ENCODE results near the gene USP2. TPM values are rescaled to one million over a fixed set of nuclear protein-coding genes. Genes with fewer than 3 reads are reported as not detected.

The USP2 gene
- polyA plus RNA-seq, 1 donor = 4.2 TPM

DNA sequence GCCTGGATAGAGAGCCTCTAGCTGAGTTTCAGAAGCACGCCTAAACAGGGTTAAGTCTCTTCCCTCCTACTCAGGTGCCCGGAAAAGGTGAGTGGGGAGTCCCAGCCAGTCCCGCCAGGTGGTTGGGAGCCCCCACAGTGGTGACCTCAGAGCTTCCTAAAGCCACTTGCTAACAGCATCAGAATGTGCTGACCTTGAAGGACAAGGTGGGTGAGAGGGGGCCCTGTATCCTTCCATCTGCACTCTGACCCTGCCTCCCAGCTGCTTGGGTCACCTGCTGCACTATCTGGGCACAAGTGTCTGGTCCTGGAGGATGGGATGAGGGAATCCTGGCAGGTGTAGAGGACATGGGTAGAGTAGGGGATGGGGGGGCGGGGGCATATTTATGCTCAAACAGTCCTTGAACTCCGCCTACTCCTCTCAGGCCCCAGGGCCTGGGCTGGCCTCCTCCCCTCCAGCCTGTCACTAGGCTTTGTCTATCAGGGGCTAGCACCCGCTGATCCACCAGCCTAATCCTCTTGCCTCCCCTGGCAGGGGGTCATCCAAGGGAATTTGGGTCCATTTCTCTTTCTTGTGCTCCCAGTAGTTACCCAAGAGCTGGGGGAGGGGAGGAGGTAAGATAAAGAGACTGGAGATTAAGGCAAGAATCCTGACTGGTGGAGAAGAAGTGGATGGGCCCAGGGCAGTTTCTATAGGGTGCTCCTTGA lies 3.4 kb downstream of the USP2 start:
- H3K27me3 ChIP-seq (ENCODE audit: control insufficient read depth, insufficient read depth, low read length) = peaks cover 14% of the 10 kb centered on the region
- no peaks in the 10 kb centered on the region for H3K9me3 ChIP-seq (ENCODE audit: control insufficient read depth, low read depth, low read length)
- peaks cover 23% of the 10 kb centered on the region for H3K4me1 ChIP-seq (ENCODE audit: control insufficient read depth, insufficient read depth, low read length)
- peak in 1 of 2 donors; percentile 15 for DNase-seq
- no peak overlapping the region for H3K27ac ChIP-seq (ENCODE audit: low read length)
- no peaks in the 10 kb centered on the region for H3K36me3 ChIP-seq (ENCODE audit: control insufficient read depth, insufficient read depth, low read length)
- no CpG with 5 or more reads among the region's 6 CpGs for WGBS (ENCODE audit: insufficient coverage, low lambda C conversion rate)
- no peak overlapping the region for H3K4me3 ChIP-seq (ENCODE audit: low read length)

DNA sequence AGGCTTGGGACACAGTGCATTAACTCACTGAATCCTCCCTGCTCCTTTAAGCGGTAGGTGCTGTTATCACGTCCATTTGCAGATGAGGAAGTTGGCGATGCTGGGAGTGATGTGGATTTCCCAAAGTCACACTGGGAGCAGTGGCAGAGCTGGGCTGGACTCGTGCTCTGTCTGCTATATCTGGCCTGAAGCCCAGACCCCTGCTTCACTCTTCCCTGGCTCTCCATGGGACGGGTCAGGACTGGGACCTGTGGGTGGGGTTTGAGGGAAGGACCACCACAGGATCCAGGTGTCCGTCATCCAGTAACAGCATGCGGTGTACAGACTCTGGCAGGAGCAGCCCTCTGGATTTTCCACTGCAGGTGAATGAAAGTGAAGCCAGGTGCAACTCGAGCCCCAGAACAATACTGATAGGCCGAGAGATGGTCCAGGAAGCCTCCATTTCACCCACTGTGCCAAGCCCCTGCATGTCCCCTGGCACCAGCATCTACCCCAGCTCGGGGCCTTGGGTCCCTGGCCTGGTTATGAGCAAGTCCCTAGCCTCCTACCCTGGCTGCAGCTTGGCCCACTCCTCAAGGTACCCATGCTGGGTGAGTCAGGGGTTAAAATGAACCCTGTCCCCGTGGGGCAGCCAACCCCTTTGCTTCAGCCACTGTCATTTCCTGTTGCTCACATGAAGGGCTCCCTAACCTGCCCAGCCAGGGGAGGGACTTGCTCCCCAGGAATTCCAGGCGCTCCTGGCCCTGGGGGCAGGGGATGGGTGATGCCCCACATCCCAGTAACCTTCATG lies 4.2 kb downstream of the USP2 start:
- H3K4me1 ChIP-seq (ENCODE audit: control insufficient read depth, insufficient read depth, low read length) = peaks cover 30% of the 10 kb centered on the region
- peak in 1 of 2 donors; percentile 21 for DNase-seq
- H3K27ac ChIP-seq (ENCODE audit: low read length) = no peak overlapping the region
- H3K4me3 ChIP-seq (ENCODE audit: low read length) = no peak overlapping the region
- no peaks in the 10 kb centered on the region for H3K36me3 ChIP-seq (ENCODE audit: control insufficient read depth, insufficient read depth, low read length)
- no peaks in the 10 kb centered on the region for H3K9me3 ChIP-seq (ENCODE audit: control insufficient read depth, low read depth, low read length)
- H3K27me3 ChIP-seq (ENCODE audit: control insufficient read depth, insufficient read depth, low read length) = peaks cover 11% of the 10 kb centered on the region
- no CpG with 5 or more reads among the region's 12 CpGs for WGBS (ENCODE audit: insufficient coverage, low lambda C conversion rate)

DNA sequence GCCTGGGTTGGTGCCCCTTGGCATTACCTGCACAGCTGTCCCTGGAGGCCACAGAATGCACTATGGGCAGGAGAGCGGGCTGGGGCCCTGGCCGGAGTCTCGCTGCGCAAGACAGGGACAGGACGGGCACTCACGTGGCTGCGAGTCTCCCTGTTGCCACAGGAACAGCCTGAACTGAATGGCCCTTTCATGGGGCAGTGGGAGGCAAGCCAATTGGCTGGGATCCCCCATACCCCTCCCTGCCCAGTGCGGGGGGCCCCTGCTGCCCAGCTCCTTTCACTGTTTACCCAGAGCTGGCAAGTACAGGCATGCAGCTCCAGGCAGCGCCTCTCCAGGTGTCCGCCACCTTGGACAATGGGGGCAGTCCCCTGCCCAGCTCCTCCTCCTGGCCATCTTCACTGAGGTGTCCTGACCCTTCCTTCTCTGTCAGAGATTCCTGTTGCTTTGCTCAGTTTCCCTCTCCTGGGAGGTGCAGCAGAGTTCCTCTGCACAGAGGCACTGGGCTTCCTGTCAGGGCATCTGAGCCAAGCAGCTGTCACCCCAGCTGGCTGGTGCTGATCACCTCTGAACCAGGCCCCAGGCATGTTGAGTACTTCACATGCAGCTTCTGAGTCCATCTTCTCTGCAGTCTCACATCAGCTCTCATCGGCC lies 5.2 kb downstream of the USP2 start:
- H3K27ac ChIP-seq (ENCODE audit: low read length) = no peak overlapping the region
- H3K4me1 ChIP-seq (ENCODE audit: control insufficient read depth, insufficient read depth, low read length) = peaks cover 35% of the 10 kb centered on the region
- DNase-seq = no peak
- no CpG with 5 or more reads among the region's 11 CpGs for WGBS (ENCODE audit: insufficient coverage, low lambda C conversion rate)
- H3K4me3 ChIP-seq (ENCODE audit: low read length) = no peak overlapping the region
- H3K27me3 ChIP-seq (ENCODE audit: control insufficient read depth, insufficient read depth, low read length) = peaks cover 11% of the 10 kb centered on the region
- no peaks in the 10 kb centered on the region for H3K9me3 ChIP-seq (ENCODE audit: control insufficient read depth, low read depth, low read length)
- no peaks in the 10 kb centered on the region for H3K36me3 ChIP-seq (ENCODE audit: control insufficient read depth, insufficient read depth, low read length)

DNA sequence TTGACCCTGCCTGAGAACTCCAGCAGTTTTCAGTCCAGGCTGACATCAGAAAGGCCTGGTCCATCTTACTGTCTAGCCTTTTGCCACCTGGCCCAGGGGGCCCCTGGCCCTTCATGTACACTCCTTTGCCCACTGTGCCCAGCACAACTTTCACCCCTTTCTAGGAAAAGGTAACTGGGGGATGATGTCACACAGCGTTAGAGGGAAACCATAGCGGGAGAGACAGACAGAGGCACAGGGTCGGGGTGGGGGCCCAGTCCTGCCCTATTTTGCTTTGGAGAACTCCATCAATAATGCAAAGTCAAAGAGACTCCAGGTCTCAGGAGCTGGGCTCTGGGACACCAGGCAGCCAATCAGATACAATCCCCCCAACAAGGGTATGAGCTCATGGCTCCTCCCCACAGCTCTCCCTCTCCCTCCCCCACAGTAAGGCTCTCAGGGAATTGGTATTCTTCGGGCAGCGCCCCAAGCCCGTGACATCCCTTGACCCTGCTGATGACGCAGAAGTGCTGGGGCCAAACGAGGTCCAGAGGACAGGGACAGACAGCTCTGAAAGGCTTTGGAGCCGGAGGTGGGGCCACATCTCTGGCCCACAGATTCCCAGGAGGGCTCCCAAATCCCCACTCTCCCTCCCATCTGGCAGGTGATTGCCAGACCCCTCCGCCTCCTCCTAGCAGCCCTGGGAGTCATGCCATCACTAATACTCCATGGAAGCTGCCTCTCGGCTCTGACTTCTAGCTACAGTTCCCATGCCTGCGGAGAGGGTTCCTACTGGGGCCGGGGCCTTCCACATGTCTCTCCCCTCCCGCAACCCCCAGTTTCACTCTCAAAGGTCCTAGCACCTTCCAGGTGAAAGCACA lies 5.9 kb downstream of the USP2 start:
- no peak overlapping the region for H3K4me3 ChIP-seq (ENCODE audit: low read length)

DNA sequence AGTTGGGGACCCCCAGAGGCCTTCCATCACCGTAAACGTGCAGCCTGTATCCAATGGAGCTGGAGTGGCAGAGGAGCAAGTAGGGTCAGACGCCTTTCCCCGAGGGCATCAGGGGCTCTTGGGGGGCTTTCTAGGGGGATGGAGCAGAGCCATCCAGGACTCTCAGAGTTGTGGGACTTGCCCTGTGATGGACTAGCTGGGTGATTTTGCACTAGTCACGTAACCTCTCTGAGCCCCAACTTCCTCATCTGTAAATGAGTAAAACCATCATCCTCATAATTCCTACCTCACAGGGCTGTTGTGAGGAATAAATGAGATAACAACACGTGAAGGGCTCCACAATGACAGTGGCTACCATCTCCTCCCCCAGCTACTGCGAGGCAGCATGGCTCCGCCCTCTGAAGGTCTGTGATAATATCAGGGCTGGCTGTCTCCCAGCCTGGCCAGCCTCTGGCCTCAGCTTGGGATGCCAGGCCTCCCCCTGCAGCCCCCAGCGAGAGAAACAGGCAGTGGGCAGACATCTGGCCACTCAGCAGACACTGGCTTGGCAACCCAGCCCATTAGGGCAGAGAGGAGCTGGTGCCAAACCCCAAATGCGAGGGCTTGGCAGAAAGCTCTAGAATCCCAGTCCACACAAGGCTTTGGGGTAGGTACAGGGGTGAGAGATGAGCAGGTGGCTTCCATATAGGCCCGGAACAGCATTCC lies 6.7 kb downstream of the USP2 start:
- Histone ChIP-seq H3K9me3 (ENCODE audit: control insufficient read depth, low read depth, low read length) (no peaks in the 10 kb centered on the region), H3K4me3 (ENCODE audit: low read length) (no peak overlapping the region), H3K4me1 (ENCODE audit: control insufficient read depth, insufficient read depth, low read length) (peaks cover 42% of the 10 kb centered on the region), H3K27ac (ENCODE audit: low read length) (no peak overlapping the region), H3K36me3 (ENCODE audit: control insufficient read depth, insufficient read depth, low read length) (no peaks in the 10 kb centered on the region), H3K27me3 (ENCODE audit: control insufficient read depth, insufficient read depth, low read length) (no peaks in the 10 kb centered on the region)
- no CpG with 5 or more reads among the region's 11 CpGs for WGBS (ENCODE audit: insufficient coverage, low lambda C conversion rate)
- peak in 1 of 2 donors; percentile 8 for DNase-seq

More for the DNA sequence above, 5.9 kb downstream of the USP2 start:
- peaks cover 5% of the 10 kb centered on the region for H3K27me3 ChIP-seq (ENCODE audit: control insufficient read depth, insufficient read depth, low read length)
- WGBS (ENCODE audit: insufficient coverage, low lambda C conversion rate) = no CpG with 5 or more reads among the region's 14 CpGs
- DNase-seq = peak in 1 of 2 donors; percentile 15
- peaks cover 35% of the 10 kb centered on the region for H3K4me1 ChIP-seq (ENCODE audit: control insufficient read depth, insufficient read depth, low read length)
- H3K27ac ChIP-seq (ENCODE audit: low read length) = no peak overlapping the region
- no peaks in the 10 kb centered on the region for H3K9me3 ChIP-seq (ENCODE audit: control insufficient read depth, low read depth, low read length)
- H3K36me3 ChIP-seq (ENCODE audit: control insufficient read depth, insufficient read depth, low read length) = no peaks in the 10 kb centered on the region

DNA sequence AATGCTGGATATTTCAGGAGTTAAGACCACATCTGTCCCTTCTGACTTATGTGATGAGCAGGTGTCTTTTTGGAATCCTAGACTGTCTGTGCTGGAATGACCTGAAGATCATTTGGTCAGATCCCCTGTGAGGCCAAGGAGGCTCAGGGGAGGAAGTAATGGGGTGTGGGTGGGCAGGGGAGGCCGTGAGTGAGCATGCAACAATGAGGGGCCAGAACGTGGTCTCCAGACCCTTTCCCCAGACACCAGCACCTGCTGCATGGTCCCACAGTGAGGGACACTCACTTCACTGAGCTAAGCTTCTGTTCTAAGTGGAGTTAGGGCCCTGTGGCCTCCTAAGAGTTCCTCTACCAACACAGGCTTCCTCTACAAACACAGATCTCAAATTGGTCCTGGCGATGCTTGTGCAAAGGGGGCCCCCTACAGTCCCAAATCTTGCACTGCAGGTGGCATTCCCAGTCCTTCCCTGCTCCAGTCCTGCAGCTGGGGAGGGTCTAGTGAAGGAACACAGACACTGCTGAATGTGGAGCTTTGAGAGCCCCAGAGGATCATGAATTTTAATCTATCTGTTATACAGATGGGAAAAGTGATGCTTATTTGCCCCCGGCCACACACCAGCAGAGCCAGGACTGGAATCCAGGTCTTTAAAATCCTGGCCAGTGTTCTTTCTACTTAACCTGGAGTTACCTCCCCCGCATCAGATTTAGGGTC lies 7.4 kb downstream of the USP2 start:
- peak; percentile 72 to 76 for DNase-seq
- Histone ChIP-seq H3K4me1 (ENCODE audit: control insufficient read depth, insufficient read depth, low read length) (peaks cover 49% of the 10 kb centered on the region), H3K9me3 (ENCODE audit: control insufficient read depth, low read depth, low read length) (no peaks in the 10 kb centered on the region), H3K27ac (ENCODE audit: low read length) (no peak overlapping the region), H3K27me3 (ENCODE audit: control insufficient read depth, insufficient read depth, low read length) (no peaks in the 10 kb centered on the region), H3K4me3 (ENCODE audit: low read length) (no peak overlapping the region), H3K36me3 (ENCODE audit: control insufficient read depth, insufficient read depth, low read length) (no peaks in the 10 kb centered on the region)
- no CpG with 5 or more reads among the region's 5 CpGs for WGBS (ENCODE audit: insufficient coverage, low lambda C conversion rate)

DNA sequence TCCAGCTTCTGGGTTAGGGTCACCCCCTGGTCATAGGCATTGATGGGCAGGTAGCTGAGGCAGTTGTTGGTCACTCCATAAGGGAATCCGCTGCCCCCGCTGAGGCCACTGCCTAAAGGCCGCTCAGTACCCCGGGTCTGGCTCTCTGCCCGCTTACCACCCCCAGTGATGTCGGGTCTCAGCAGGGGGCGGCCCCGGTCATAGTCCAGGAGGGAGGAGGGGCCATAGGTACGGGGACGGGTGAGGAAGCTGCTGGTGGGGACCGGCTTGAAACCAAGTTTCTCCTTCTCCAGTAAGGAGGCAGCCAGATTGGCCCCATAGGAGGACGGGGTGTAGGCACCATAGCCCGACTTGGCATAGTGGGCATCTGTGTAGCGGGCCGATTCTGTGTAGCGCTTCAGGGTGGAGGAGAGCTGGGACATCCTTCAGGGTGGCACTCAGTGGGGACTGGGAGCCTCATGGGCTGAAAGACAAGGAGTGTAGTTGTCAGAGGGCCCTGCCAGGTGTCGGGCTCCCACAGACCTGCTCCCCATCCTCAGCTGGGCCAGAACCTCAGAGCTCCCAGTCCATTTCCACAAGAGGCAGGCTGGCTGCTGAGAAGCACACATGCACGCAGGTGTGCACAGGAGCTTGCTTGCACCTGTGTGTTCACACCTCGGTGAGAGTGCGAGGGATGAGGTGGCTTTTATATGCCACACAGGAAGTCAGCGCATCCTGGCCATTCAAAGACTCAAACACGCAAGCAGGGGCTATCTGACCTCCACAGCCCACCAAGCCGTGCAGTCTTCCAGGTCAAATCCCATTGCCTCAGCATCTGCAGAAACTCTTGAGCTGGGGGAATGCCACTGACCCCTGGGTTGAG lies 8.2 kb downstream of the USP2 start:
- WGBS (ENCODE audit: insufficient coverage, low lambda C conversion rate) = no CpG with 5 or more reads among the region's 23 CpGs
- H3K27me3 ChIP-seq (ENCODE audit: control insufficient read depth, insufficient read depth, low read length) = no peaks in the 10 kb centered on the region
- no peaks in the 10 kb centered on the region for H3K36me3 ChIP-seq (ENCODE audit: control insufficient read depth, insufficient read depth, low read length)
- H3K4me3 ChIP-seq (ENCODE audit: low read length) = no peak overlapping the region
- H3K27ac ChIP-seq (ENCODE audit: low read length) = no peak overlapping the region
- peak in 1 of 2 donors; percentile 61 for DNase-seq
- H3K4me1 ChIP-seq (ENCODE audit: control insufficient read depth, insufficient read depth, low read length) = peaks cover 57% of the 10 kb centered on the region
- H3K9me3 ChIP-seq (ENCODE audit: control insufficient read depth, low read depth, low read length) = no peaks in the 10 kb centered on the region

DNA sequence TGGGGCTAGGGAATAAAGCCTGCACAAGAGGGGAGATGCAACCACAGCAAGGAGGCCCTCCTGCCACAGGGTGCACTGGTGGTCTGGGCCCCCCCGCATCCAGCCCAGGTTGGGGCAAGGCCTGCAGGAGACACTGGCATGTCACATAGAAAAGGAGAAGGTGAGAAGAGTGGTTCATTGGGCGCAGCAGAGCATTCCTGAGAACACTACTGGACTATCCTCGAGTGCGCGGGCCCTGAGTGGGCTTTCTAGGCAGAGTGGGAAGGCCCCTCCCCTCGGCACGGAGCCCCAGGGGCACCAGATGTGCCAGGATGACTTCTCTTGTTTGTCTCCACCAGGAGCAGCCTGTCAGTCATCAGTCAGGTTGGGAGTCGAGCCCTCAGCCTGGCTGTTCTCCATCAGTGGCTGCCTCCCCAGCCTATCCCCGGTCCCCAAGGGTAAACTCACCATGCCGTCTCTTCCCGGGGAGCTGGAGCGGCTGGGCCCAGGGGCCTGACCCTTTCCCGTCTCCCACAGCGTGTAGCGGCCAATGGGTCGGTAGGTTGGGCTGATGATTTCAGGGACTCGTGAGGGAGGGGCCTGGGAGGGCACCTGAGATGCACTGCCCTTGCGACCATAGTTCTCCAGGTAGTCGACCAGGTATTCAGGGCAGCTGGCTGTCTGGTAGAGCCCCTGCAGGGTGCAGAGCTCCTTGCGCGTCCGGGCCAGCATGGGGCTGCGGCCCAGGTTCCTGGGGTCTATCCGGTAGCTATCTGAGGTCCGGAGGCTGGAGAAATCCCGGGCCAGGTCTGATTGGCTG lies 9.0 kb downstream of the USP2 start:
- no peak for DNase-seq
- Histone ChIP-seq H3K27ac (ENCODE audit: low read length) (no peak overlapping the region), H3K4me1 (ENCODE audit: control insufficient read depth, insufficient read depth, low read length) (peaks cover 65% of the 10 kb centered on the region), H3K4me3 (ENCODE audit: low read length) (no peak overlapping the region), H3K36me3 (ENCODE audit: control insufficient read depth, insufficient read depth, low read length) (no peaks in the 10 kb centered on the region), H3K27me3 (ENCODE audit: control insufficient read depth, insufficient read depth, low read length) (no peaks in the 10 kb centered on the region), H3K9me3 (ENCODE audit: control insufficient read depth, low read depth, low read length) (no peaks in the 10 kb centered on the region)
- no CpG with 5 or more reads among the region's 26 CpGs for whole genome bisulfite sequencing (ENCODE audit: insufficient coverage, low lambda C conversion rate)

All from large intestine (tissue), 3 donors.